KMS-11 (cell line): ENCODE results near the gene IGLL1.

Source experiments
- H2AFZ ChIP-seq: fragments of 200-600 bp; sonication (generic); 2 replicates; pipeline ENCODE4 v1.6.1; 2016; ENCODE audit warnings: antibody characterized with exemption, mixed run types, low read depth
- H3K27ac ChIP-seq: fragments of 200-600 bp; sonication (generic); 2 replicates; pipeline ENCODE4 v1.6.1; 2016; ENCODE audit warnings: mild to moderate bottlenecking, mixed run types
- H3K27me3 ChIP-seq: fragments of 200-600 bp; sonication (generic); 2 replicates; pipeline ENCODE4 v1.6.1; 2017; ENCODE audit warnings: mild to moderate bottlenecking, low read depth, mixed run types, moderate library complexity; ENCODE audit not compliant: insufficient read depth
- H3K36me3 ChIP-seq: fragments of 200-600 bp; sonication (generic); 2 replicates; pipeline ENCODE4 v1.6.1; 2017; ENCODE audit warnings: mild to moderate bottlenecking, mixed run types; ENCODE audit not compliant: insufficient read depth
- H3K4me1 ChIP-seq: fragments of 200-600 bp; sonication (generic); 2 replicates; pipeline ENCODE4 v1.6.1; 2016; ENCODE audit warnings: mild to moderate bottlenecking, low read depth, mixed run types; ENCODE audit not compliant: poor library complexity, severe bottlenecking
- H3K4me2 ChIP-seq: fragments of 200-600 bp; sonication (generic); 2 replicates; pipeline ENCODE4 v1.7.0; 2016; ENCODE audit warnings: mild to moderate bottlenecking, mixed run types
- H3K4me3 ChIP-seq: fragments of 200-600 bp; sonication (generic); IDR thresholded peaks from 2 replicates; pipeline ENCODE4 v1.6.1; 2017; ENCODE audit warnings: low read depth, low read length, mixed read lengths; ENCODE audit not compliant: insufficient read depth
- H3K79me2 ChIP-seq: fragments of 200-600 bp; sonication (generic); 2 replicates; pipeline ENCODE4 v1.6.1; 2016; ENCODE audit warnings: low read depth, mixed run types; ENCODE audit not compliant: insufficient read depth
- H3K9ac ChIP-seq: fragments of 200-600 bp; sonication (generic); 2 replicates; pipeline ENCODE4 v1.6.1; 2016; ENCODE audit warnings: mild to moderate bottlenecking, mixed run types
- H4K20me1 ChIP-seq: fragments of 200-600 bp; sonication (generic); 2 replicates; pipeline ENCODE4 v1.6.1; 2016; ENCODE audit warnings: mild to moderate bottlenecking, mixed run types; ENCODE audit not compliant: insufficient read depth
- TF ChIP-seq, protein P1 (sequence below): fragments of 200-600 bp; sonication (generic); conservative IDR thresholded peaks from 2 replicates; pipeline ENCODE4 v1.6.1; 2017; ENCODE audit warnings: low read depth, mild to moderate bottlenecking, antibody characterized with exemption, low read length, moderate library complexity, mixed read lengths

Gene IGLL1

DNA sequence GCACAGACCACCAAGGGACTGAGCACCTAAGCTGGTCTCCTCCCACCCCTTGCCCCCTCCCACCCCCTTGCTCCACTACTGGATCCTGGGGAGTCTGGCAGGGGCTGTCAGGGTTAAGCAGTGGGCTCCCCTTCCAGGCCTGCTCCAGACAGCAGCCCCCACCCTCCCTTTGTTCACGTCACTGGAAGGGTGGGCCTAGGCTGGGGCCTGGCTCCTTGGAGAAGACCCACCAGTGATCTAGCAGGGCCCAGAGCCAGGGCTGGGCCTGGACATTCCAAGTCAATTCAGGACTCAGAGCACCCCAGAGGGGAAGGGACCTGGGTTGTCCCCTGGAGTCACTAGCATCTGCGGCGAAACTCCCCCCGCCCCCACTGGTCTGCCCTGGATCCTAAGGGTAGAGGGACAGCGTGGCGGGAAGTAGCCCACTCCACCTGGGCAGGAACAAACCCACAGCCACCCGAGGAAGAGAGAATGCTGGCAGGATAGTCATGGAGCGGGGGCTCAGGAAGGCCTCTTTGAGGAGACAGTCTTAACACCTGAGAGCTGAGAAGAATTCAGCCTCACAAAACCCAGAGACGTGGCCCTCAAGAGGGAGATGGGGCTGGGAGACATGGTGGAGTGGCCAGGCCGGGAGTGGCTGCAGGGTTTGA, 45.8 kb downstream of the IGLL1 start:
- H3K27me3 ChIP-seq, result peaks cover 15% of the 10 kb centered on the region
- no peak overlapping the region for H3K4me2 ChIP-seq
- H3K9ac ChIP-seq, result no peak overlapping the region
- no peak overlapping the region for H3K4me3 ChIP-seq
- peaks cover 6% of the 10 kb centered on the region for H3K4me1 ChIP-seq
- no peaks in the 10 kb centered on the region for H3K36me3 ChIP-seq
- no peaks in the 10 kb centered on the region for H3K79me2 ChIP-seq
- H4K20me1 ChIP-seq, result no peaks in the 10 kb centered on the region
- H2AFZ ChIP-seq, result no peak overlapping the region
- TF ChIP-seq, protein P1, sequence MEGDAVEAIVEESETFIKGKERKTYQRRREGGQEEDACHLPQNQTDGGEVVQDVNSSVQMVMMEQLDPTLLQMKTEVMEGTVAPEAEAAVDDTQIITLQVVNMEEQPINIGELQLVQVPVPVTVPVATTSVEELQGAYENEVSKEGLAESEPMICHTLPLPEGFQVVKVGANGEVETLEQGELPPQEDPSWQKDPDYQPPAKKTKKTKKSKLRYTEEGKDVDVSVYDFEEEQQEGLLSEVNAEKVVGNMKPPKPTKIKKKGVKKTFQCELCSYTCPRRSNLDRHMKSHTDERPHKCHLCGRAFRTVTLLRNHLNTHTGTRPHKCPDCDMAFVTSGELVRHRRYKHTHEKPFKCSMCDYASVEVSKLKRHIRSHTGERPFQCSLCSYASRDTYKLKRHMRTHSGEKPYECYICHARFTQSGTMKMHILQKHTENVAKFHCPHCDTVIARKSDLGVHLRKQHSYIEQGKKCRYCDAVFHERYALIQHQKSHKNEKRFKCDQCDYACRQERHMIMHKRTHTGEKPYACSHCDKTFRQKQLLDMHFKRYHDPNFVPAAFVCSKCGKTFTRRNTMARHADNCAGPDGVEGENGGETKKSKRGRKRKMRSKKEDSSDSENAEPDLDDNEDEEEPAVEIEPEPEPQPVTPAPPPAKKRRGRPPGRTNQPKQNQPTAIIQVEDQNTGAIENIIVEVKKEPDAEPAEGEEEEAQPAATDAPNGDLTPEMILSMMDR, result no peak
- H3K27ac ChIP-seq, result no peak overlapping the region

DNA sequence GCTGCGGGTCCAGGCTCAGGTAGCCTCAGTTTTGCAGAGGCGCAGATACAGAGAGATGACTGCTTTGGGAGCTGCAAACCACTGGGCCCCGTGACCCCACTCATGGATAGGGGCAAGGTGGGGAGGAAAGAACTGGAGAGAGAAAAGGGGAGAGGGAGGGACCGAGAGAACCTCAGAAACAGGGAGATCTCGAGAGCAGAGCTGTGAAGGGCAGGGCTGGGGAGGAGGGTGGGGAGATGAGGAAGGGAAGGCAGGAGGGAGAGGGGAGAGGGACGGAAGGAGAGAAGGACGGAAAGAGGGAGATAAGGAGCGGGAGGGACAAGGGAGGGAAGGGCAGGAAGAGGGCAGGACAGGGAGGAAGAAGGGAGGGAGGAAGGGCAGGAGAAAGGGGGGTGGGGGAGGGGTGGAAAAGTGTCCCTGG, 46.3 kb downstream of the IGLL1 start:
- no peak overlapping the region for H2AFZ ChIP-seq

DNA sequence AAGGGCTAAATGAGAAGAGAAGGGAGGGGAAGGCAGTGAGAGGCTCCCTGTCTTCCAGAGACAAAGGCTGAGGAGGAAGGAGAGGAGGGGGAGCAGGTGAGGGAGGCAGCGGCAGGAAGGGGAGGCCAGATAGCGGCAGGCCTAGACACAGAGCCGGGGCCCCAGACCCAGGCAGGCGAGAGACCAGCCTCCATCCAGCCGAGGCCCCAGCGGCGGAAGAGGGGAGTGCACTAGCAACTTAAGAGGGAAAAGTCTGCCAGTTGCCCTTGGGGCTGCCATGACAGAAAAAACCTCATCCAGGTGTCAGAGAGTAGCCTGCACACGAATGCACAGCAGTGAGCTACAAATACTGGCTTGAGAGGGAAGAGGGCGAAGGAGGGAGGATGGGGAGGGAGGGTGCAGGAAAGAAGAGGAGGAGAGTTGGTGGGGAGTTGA, 46.7 kb downstream of the IGLL1 start:
- no peak overlapping the region for H3K9ac ChIP-seq
- no peaks in the 10 kb centered on the region for H3K36me3 ChIP-seq
- TF ChIP-seq, protein P1, result no peak

More for the DNA sequence above, 46.3 kb downstream of the IGLL1 start:
- H3K4me1 ChIP-seq, result peaks cover under 1% of the 10 kb centered on the region
- no peaks in the 10 kb centered on the region for H4K20me1 ChIP-seq
- TF ChIP-seq, protein P1, result no peak
- peaks cover 15% of the 10 kb centered on the region for H3K27me3 ChIP-seq
- no peak overlapping the region for H3K4me2 ChIP-seq
- no peak overlapping the region for H3K27ac ChIP-seq
- H3K4me3 ChIP-seq, result no peak overlapping the region
- no peaks in the 10 kb centered on the region for H3K79me2 ChIP-seq
- H3K36me3 ChIP-seq, result no peaks in the 10 kb centered on the region
- H3K9ac ChIP-seq, result no peak overlapping the region

DNA sequence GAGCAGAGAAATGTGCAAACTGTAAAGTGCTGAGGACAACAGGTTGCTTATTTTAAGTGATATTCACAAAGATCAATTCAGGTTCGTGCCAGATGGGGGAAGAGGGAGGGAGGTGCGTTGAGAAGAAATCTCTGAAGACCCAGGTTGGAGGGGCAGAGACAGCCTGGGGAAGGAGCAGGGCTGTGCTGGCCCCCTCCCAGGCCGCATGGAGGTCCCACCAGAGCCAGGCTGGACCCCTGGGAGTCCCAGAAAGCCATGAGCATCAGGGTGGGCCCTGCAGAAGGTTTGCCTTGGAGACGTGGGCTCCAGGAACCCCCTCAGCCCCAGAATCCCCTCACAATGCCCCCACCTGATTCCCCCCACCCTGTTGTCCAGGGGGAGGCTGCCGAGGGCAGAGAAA, 47.4 kb downstream of the IGLL1 start:
- H3K27me3 ChIP-seq, result peaks cover 15% of the 10 kb centered on the region
- H2AFZ ChIP-seq, result no peak overlapping the region
- H3K36me3 ChIP-seq, result no peaks in the 10 kb centered on the region
- no peak overlapping the region for H3K4me2 ChIP-seq
- no peak overlapping the region for H3K9ac ChIP-seq
- no peak overlapping the region for H3K4me3 ChIP-seq
- TF ChIP-seq, protein P1, result no peak
- no peaks in the 10 kb centered on the region for H3K79me2 ChIP-seq
- H4K20me1 ChIP-seq, result no peaks in the 10 kb centered on the region
- H3K27ac ChIP-seq, result no peak overlapping the region
- H3K4me1 ChIP-seq, result no peaks in the 10 kb centered on the region

More for the DNA sequence above, 46.7 kb downstream of the IGLL1 start:
- Histone ChIP-seq H4K20me1 (no peaks in the 10 kb centered on the region), H3K27me3 (peaks cover 15% of the 10 kb centered on the region), H2AFZ (no peak overlapping the region), H3K4me1 (no peaks in the 10 kb centered on the region), H3K27ac (no peak overlapping the region), H3K4me3 (no peak overlapping the region), H3K4me2 (no peak overlapping the region), H3K79me2 (no peaks in the 10 kb centered on the region)
